ENCODE data around the gene ACTG1.

GRCh38 chr17:81553018-81553615, 40.5 kb upstream of the ACTG1 start:
- peak in 1 of 2 donors; percentile 37 for TF ChIP-seq CTCF (conservative IDR thresholded peaks at IDR 0.05 in 1 of 2, IDR thresholded peaks at IDR 0.05 in 1 of 2; ENCODE audit: extremely low read depth in 1 of 2, insufficient read depth in 1 of 2, low read depth in 1 of 2, low read length in 2 of 2)
- TF ChIP-seq EZH2 (IDR thresholded peaks at IDR 0.05; ENCODE audit: borderline replicate concordance, low read length), result no peak
